HG02870 (cell line): ENCODE results near the gene NTNG2.
"Not testable (repeated sequence)": the region's sequence is repeated elsewhere in the genome, so short reads cannot be mapped to it uniquely, and the experiment has no call there.

Source experiments
- ATAC-seq: cut with Tn5 transposase; IDR thresholded peaks from one replicate; pipeline ENCODE4 v1.9.1; 2021; ENCODE audit warnings: mild to moderate bottlenecking, moderate library complexity; ENCODE audit not compliant: unreplicated experiment

Gene NTNG2

DNA sequence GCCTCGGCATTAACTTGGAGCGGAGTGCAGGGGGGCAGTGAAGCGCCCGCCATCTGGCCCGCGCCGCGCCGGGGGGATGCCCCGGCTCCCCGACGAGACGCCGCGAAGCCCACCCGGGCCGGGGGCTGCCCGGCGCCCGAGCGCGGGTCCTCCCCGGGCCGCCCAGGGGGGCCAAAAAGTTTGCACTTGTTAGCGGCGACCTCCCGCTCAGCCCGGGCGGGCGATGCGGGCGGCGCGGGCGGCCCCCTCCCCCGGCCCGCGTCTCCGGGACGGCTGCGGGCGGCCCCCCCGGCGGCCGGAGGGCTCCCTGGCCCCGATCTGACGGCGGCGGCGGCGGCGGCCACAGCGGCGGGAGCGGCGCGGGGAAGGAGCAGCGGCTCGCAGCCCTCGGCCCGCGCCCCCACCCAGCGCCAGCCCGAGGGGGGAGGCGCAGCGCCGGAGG is at the start of gene NTNG2:
Gene NTNG2, plus strand, starts transcription at position 316 of the 442 bp plus-strand sequence. CDS start 4,774 bp downstream, outside the sequence.
- no peak for ATAC-seq

DNA sequence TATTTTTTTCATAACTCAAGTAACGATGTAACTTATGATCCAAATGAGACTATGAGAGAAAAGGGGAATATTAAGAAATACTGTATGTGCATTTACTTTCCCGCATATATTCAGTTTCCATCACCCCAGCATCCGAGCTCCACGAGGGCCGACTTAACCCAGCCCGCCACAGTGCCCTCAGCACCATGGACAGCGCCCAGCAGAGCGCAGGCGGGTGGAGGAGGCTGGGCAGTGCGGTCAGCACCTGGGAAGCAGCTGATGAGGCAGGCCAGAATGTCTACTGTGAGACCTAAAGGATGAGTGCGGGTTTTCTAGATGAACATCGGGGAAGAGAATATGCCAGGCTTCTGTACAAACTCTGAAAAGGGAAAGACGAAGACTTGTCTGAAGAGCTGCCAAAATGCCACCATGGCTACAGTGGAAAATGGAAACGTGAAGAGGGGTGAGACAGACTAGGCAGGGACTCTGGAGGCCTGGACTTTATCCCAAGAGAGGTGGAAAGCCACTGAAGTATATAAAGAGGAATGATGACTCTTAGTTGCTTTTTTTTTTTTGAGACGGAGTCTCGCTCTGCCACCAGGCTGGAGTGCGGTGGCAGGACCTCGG is 47.7 kb upstream of the NTNG2 start:
- ATAC-seq: no peak

DNA sequence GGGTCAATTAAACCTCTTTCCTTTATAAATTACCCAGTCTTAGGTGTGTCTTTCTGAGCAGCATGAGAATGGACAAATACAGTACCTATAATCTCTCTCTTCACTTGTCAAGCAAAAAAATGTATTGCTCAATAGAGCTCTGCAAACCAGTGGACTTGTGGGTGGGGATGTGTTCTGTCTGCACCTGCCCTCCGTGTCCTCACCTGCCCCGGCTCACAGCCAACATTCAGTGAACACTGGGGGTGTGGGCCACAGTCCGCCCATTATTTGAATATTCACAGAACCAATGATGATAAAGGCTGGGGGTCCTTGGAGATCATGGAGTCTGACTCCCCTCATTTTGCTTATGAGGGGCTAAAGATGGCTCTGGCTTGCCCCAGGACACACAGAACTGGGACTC is 45.3 kb upstream of the NTNG2 start:
- no peak for ATAC-seq

- ATAC-seq: no peak
Measured at GRCh38 chr9:132117694-132118093, 44.2 kb upstream of the NTNG2 start.

DNA sequence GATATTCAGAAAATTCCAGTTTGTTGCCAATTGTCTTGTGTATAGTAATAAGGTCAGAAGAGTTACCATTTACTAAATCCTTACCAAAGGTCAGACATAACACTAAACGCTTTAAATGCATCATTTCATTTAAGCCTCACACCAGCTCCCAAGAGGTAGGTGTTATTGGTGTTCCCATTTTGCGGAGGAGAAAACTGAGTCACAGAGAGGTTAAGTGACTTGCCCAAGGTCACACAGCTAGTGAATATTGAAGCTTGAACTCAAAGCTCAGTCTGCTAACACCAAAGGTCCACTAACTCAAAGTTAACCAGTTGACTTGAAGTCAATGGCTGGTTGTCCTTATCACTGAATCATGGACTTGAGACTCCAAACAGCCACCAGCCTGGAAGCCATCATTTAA is 40.8 kb upstream of the NTNG2 start:
- no peak for ATAC-seq

DNA sequence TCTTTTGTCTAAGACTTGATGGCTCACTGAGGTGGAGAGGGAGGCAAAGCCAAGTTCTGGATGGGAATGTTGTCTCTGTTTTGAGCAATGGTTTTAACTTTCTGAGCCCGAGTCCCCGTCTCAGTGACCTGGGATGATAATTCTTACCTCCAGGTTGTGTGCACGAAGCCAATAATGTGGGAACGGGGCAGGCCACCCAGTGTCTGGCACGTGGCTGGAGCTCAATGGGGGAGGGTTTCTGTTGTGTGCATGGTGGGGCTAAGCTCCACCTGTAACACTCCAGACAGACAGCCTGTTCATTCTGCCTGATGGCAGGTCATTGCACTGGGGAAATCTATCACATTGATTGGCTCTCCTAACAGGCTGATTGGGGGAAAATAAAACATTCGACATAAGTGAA is 37.1 kb upstream of the NTNG2 start:
- ATAC-seq: no peak

DNA sequence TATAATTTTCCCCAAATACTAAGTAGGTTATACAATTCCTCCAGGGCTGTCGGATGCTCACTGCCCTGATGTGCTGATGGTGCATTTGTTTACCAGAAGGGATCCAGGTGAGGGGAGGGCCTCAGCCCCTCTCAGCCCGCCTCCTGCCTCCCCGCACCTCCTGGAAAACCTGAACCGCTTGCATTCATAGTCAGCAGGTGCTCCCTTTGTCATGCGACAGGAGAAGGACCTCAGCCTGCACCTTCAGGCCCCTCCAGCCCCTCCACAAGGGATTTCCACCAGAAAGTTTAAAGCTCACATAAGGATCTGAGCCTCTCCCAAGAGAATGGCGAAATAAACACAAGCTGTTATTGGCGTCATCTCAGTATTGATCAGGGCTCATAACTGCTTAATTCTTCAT is 36.5 kb upstream of the NTNG2 start:
- ATAC-seq: no peak

- no peak for ATAC-seq
Measured at GRCh38 chr9:132125944-132126679, 35.7 kb upstream of the NTNG2 start.

- ATAC-seq: no peak
Measured at GRCh38 chr9:132126680-132127236, 35.1 kb upstream of the NTNG2 start.

- ATAC-seq: no peak
Measured at GRCh38 chr9:132127888-132128534, 33.8 kb upstream of the NTNG2 start.

- ATAC-seq: no peak
Measured at GRCh38 chr9:132129535-132129934, 32.3 kb upstream of the NTNG2 start.

GRCh38 chr9:132134085-132134484 is 27.8 kb upstream of the NTNG2 start:
- not testable (repeated sequence) for ATAC-seq

GRCh38 chr9:132135456-132135855 is 26.4 kb upstream of the NTNG2 start:
- ATAC-seq: no peak

GRCh38 chr9:132136151-132136780 is 25.6 kb upstream of the NTNG2 start:
- no peak for ATAC-seq

- ATAC-seq: no peak
Measured at GRCh38 chr9:132141344-132141947, 20.4 kb upstream of the NTNG2 start.

DNA sequence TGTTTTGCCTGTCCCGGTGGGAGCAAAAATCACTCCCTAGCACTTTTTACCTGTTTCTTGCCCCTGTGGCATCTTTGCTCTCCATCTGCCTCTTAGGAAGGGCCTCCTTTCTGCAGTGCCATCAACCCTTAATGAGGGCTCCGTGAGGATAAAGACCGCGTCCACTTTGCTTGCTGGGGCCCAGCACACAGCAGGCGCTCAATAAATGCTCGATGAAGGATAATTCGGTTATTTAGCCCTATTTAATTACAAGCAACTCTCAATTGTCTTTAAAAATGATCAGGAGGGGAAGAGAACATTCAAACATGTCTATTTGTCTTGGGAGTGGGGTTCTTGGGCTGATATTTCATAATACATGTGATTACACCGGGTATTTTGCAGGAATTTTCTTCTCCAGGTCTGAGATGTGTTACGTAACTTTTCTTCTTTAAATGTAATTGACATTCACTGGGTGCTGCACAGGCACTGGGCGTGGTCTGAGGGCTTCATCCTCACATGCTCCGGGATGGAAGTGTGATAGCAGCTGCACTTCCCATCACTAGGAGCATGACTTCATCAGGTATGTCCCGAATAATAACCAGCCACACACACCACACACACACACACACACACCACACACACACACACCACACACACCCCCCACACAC is 19.8 kb upstream of the NTNG2 start:
- no peak for ATAC-seq

DNA sequence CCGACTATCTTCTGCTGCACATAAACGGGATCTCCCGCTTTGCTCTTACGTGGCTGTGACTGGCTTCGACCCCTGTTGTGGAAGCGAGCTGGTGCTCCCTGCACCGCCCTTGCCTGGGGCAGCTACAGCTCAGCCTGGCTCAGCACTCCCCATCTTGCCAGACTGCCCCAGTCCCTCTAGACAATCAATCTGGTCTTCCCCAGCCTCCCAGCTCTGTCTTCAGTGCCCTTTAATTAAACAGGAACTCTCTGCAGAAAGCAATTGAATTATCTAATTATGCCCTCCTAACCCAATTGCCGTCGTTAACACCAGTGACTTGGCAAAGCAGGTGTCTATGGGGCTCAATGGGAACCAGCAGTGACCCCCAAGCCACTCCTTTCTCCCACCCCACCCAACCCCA is 18.9 kb upstream of the NTNG2 start:
- no peak for ATAC-seq

- no peak for ATAC-seq
Measured at GRCh38 chr9:132143359-132143758, 18.5 kb upstream of the NTNG2 start.

- ATAC-seq: no peak
Measured at GRCh38 chr9:132144708-132145365, 17.0 kb upstream of the NTNG2 start.

DNA sequence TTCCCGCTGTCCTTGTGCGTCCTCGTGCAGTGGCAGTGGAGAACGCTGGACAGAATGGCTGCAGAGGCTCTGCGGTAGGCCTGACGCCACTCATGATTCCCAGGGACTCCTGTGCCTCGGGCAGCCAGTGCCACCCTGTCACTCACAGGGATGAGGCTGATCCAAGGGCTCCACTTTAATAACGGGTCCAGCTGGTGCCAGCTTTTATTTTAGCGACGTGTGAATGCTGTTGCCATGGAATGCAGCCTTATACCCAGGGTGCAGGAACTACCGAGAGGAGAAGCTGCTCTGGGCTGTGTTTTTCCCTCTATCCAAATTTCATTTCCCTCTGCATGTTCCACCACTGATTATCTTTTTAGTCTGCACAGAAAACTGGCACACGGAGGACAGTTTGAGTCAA is 15.8 kb upstream of the NTNG2 start:
- no peak for ATAC-seq
